HG03060 (cell line): ENCODE results near the gene SIK3.
"Not testable (repeated sequence)": the region's sequence is repeated elsewhere in the genome, so short reads cannot be mapped to it uniquely, and the experiment has no call there.

Experiments
- ATAC-seq: cut with Tn5 transposase; IDR thresholded peaks from one replicate; pipeline ENCODE4 v1.9.1; 2021; ENCODE audit warnings: low read depth, moderate number of reproducible peaks; ENCODE audit not compliant: unreplicated experiment

Gene SIK3

GRCh38 chr11:117052196-117053149 is 45.8 kb downstream of the SIK3 start:
- ATAC-seq = no peak

- ATAC-seq = not testable (repeated sequence)
Measured at GRCh38 chr11:117050121-117050520, 48.1 kb downstream of the SIK3 start.

- ATAC-seq = not testable (repeated sequence)
Measured at GRCh38 chr11:117046627-117047026, 51.6 kb downstream of the SIK3 start.

- ATAC-seq = no peak
Measured at GRCh38 chr11:117045956-117046355, 52.3 kb downstream of the SIK3 start.

- ATAC-seq = no peak
Measured at GRCh38 chr11:117045196-117045595, 53.0 kb downstream of the SIK3 start.

GRCh38 chr11:117044287-117045035 is 53.8 kb downstream of the SIK3 start:
- no peak for ATAC-seq

GRCh38 chr11:117042689-117043088 is 55.5 kb downstream of the SIK3 start:
- no peak for ATAC-seq

- no peak for ATAC-seq
Measured at GRCh38 chr11:117039900-117040299, 58.3 kb downstream of the SIK3 start.

GRCh38 chr11:117039270-117039669 is 59.0 kb downstream of the SIK3 start:
- ATAC-seq = no peak

- no peak for ATAC-seq
Measured at GRCh38 chr11:117037975-117038350, 60.3 kb downstream of the SIK3 start.

GRCh38 chr11:117037279-117037974 is 60.8 kb downstream of the SIK3 start:
- ATAC-seq = no peak

GRCh38 chr11:117034901-117035300 is 63.3 kb downstream of the SIK3 start:
- no peak for ATAC-seq

GRCh38 chr11:117026593-117027330 is 71.5 kb downstream of the SIK3 start:
- no peak for ATAC-seq

- ATAC-seq = not testable (repeated sequence)
Measured at GRCh38 chr11:117023707-117024106, 74.5 kb downstream of the SIK3 start.

- no peak for ATAC-seq
Measured at GRCh38 chr11:117023178-117023577, 75.0 kb downstream of the SIK3 start.

- no peak for ATAC-seq
Measured at GRCh38 chr11:117022526-117022925, 75.7 kb downstream of the SIK3 start.

- ATAC-seq = no peak
Measured at GRCh38 chr11:117020869-117021564, 77.2 kb downstream of the SIK3 start.

GRCh38 chr11:117020287-117020686 is 77.9 kb downstream of the SIK3 start:
- no peak for ATAC-seq

GRCh38 chr11:117019871-117020270 is 78.4 kb downstream of the SIK3 start:
- ATAC-seq = no peak

- ATAC-seq = no peak
Measured at GRCh38 chr11:117017456-117017855, 80.8 kb downstream of the SIK3 start.
